Natural killer cell (primary cell): ENCODE data around the gene IGF1R. TPM values are rescaled to one million over a fixed set of nuclear protein-coding genes. Genes with fewer than 3 reads are reported as not detected.
"Not testable (repeated sequence)": the region's sequence is repeated elsewhere in the genome, so short reads cannot be mapped to it uniquely, and the experiment has no call there.

Source experiments
- ATAC-seq, 3 donors: fragments of 150-1000 bp in 2 of 3; fragments of 200-7000 bp in 1 of 3; cut with Tn5 transposase; 1 replicate in 1 of 3; 2 replicates in 2 of 3; pipeline ENCODE4 v1.10.0; 2021; ENCODE audit warnings: mild to moderate bottlenecking in 2 of 3, moderate library complexity in 2 of 3
- DNase-seq, 2 donors: peaks; one replicate each; pipeline versions ENCODE4 v3.0.0 to v3.0.0-alpha.2; 2013 to 2021; ENCODE audit warnings: mixed read lengths in 1 of 2
- H3K27ac ChIP-seq: one replicate; pipeline ENCODE4 v1.5.1; 2013; ENCODE audit warnings: mild to moderate bottlenecking, low read length
- H3K27me3 ChIP-seq: one replicate; pipeline ENCODE4 v1.6.1; 2013; ENCODE audit warnings: low read length; ENCODE audit not compliant: control insufficient read depth, insufficient read depth
- H3K36me3 ChIP-seq: one replicate; pipeline ENCODE4 v1.6.1; 2013; ENCODE audit warnings: low read length; ENCODE audit not compliant: control insufficient read depth, insufficient read depth
- H3K4me1 ChIP-seq: one replicate; pipeline ENCODE4 v1.6.1; 2013; ENCODE audit warnings: low read length; ENCODE audit not compliant: control insufficient read depth, insufficient read depth
- H3K4me3 ChIP-seq: one replicate; pipeline ENCODE4 v1.5.1; 2013; ENCODE audit warnings: low read length
- H3K9me3 ChIP-seq: one replicate; pipeline ENCODE4 v1.6.1; 2013; ENCODE audit warnings: low read length; ENCODE audit not compliant: control insufficient read depth, insufficient read depth
- H3K27ac Mint-ChIP-seq, 2 donors: one replicate each; pipeline ENCODE4 v1.8.0; 2022; ENCODE audit warnings: mild to moderate bottlenecking in 2 of 2, mixed read lengths in 2 of 2, moderate library complexity in 1 of 2
- H3K27me3 Mint-ChIP-seq, 2 donors: one replicate each; pipeline ENCODE4 v1.8.0; 2022; ENCODE audit warnings: low read depth in 2 of 2, mixed read lengths in 2 of 2
- H3K36me3 Mint-ChIP-seq: one replicate; pipeline ENCODE4 v1.8.0; 2022; ENCODE audit warnings: mixed read lengths
- H3K4me1 Mint-ChIP-seq, 2 donors: one replicate each; pipeline ENCODE4 v1.8.0; 2022; ENCODE audit warnings: mixed read lengths in 2 of 2
- H3K4me3 Mint-ChIP-seq: one replicate; pipeline ENCODE4 v1.8.0; 2022; ENCODE audit warnings: mild to moderate bottlenecking, moderate library complexity, mixed read lengths
- H3K9me3 Mint-ChIP-seq, 2 donors: one replicate each; pipeline ENCODE4 v1.8.0; 2022; ENCODE audit warnings: mixed read lengths in 2 of 2
- WGBS: methylation state at CpG from one replicate; pipeline ENCODE4 v1.1.7; 2013; ENCODE audit warnings: missing lambda C conversion rate; ENCODE audit not compliant: insufficient coverage; 5-methylcytosine and 5-hydroxymethylcytosine counted together
- intact Hi-C: fragments of 100-400 bp; cut with micrococcal nuclease; formaldehyde crosslinking; loops from one replicate; pipeline ENCODE4 v1.14.2; 2022
- total RNA-seq, 4 donors: library from RNA; stranded (reverse); fragments of 120-200 nt in 1 of 4; gene quantifications; one replicate each; pipeline versions ENCODE4 v1.2.3 to v1.2.4, GENCODE V29; 2013 to 2022
- TF ChIP-seq, protein P1 (sequence below): fragments of 200-600 bp; IDR thresholded peaks from one replicate; pipeline ENCODE4 v1.8.0; 2022; ENCODE audit warnings: antibody characterized with exemption

IGF1R gene
- total RNA-seq, 3 donors from 2014 or later (not counting 1 experiment from before 2014, with no cell fraction given): 47.3 to 50.7 (median 49.0) TPM

DNA sequence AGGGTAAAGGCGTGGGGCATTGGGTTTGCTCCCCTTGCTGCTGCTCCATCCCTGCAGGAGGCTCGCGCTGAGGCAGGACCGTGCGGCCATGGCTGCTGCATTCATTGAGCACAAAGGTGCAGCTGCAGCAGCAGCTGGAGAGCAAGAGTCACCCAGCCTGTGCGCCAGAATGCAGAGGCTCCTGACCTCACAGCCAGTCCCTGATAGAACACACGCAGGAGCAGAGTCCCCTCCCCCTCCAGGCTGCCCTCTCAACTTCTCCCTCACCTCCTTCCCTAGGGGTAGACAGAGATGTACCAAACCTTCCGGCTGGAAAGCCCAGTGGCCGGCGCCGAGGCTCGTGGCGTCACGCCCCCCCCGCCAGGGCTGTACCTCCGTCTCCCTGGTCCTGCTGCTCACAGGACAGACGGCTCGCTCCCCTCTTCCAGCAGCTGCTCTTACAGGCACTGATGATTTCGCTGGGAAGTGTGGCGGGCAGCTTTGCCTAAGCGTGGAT, 312.3 kb downstream of the IGF1R start:
- TF ChIP-seq, protein P1, sequence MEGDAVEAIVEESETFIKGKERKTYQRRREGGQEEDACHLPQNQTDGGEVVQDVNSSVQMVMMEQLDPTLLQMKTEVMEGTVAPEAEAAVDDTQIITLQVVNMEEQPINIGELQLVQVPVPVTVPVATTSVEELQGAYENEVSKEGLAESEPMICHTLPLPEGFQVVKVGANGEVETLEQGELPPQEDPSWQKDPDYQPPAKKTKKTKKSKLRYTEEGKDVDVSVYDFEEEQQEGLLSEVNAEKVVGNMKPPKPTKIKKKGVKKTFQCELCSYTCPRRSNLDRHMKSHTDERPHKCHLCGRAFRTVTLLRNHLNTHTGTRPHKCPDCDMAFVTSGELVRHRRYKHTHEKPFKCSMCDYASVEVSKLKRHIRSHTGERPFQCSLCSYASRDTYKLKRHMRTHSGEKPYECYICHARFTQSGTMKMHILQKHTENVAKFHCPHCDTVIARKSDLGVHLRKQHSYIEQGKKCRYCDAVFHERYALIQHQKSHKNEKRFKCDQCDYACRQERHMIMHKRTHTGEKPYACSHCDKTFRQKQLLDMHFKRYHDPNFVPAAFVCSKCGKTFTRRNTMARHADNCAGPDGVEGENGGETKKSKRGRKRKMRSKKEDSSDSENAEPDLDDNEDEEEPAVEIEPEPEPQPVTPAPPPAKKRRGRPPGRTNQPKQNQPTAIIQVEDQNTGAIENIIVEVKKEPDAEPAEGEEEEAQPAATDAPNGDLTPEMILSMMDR: no peak
- peaks cover 15% of the 10 kb centered on the region for H3K36me3 Mint-ChIP-seq
- WGBS: 96% methylated on average over 21 of the region's 21 CpGs

DNA sequence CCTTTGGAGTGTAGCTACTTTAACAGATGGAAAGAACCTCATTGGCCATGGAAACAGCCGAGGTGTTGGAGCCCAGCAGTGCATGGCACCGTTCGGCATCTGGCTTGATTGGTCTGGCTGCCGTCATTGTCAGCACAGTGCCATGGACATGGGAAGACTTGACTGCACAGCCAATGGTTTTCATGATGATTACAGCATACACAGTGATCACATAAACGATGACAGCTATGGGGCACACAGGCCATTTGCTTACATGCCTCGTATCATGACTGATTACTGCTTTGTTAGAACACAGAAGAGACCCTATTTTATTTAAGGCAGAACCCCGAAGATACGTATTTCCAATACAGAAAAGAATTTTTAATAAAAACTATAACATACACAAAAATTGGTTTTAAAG, 315.1 kb downstream of the IGF1R start:
- Histone ChIP-seq H3K36me3 (peaks cover 8% of the 10 kb centered on the region), H3K27ac (no peak overlapping the region), H3K27me3 (no peaks in the 10 kb centered on the region), H3K4me1 (peaks cover 21% of the 10 kb centered on the region), H3K4me3 (no peak overlapping the region), H3K9me3 (no peaks in the 10 kb centered on the region)
- Mint-ChIP-seq H3K36me3 (peaks cover 15% of the 10 kb centered on the region), H3K4me1 (peaks cover 21 to 22% of the 10 kb centered on the region in 2 donors), H3K27me3 (no peaks in the 10 kb centered on the region), H3K4me3 (no peak overlapping the region), H3K9me3 (peaks cover 0 to 2% of the 10 kb centered on the region in 2 donors), H3K27ac (no peak overlapping the region)
- intact Hi-C loops: no loop called here
- ATAC-seq: no peak
- TF ChIP-seq, protein P1: no peak
- no peak for DNase-seq
- WGBS: 95% methylated on average over 8 of the region's 8 CpGs

More for the DNA sequence above, 312.3 kb downstream of the IGF1R start:
- H3K27ac Mint-ChIP-seq: no peak overlapping the region
- Histone ChIP-seq H3K9me3 (no peaks in the 10 kb centered on the region), H3K4me3 (no peak overlapping the region), H3K4me1 (peaks cover 48% of the 10 kb centered on the region), H3K27me3 (no peaks in the 10 kb centered on the region), H3K36me3 (peaks cover 8% of the 10 kb centered on the region), H3K27ac (no peak overlapping the region)
- DNase-seq (no peak), ATAC-seq (no peak)
- intact Hi-C loops: no loop called here
- H3K27me3 Mint-ChIP-seq: no peaks in the 10 kb centered on the region
- H3K4me1 Mint-ChIP-seq: peaks cover 41 to 42% of the 10 kb centered on the region in 2 donors
- H3K9me3 Mint-ChIP-seq: peaks cover 0 to 2% of the 10 kb centered on the region in 2 donors
- H3K4me3 Mint-ChIP-seq: no peak overlapping the region

DNA sequence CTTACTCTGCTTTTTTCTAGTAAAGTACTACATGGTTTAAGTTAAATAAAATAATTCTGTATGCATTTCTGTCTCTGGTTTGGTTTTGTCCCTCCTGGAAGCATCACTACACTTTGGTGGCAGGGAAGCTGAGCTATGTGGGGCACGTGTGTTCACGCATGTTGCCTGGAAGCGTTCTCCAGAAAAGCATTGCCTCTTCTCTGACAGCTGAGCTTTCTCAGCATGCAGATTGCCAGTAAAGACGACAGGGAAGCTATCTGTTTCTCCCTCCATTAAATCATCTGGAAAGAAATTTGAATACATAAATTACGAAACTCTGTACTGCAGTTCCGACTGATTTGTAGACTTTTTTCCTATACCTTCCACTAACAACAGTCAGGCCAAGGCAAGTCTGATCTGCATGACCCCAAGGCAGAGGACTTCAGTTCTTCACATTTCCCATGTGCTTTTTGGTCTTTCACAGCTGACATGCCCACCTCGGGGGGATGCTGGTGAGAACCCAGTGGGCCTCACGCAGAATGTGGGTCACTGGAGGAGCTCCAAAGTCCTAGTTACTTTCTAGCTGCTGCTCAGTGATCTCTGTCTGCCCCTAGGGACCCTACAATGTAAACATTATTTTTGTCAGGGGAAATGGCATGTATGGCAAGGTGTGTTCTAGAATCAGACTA, 316.3 kb downstream of the IGF1R start:
- TF ChIP-seq, protein P1: no peak
- peaks cover 6% of the 10 kb centered on the region for H3K36me3 ChIP-seq
- peaks cover 14 to 18% of the 10 kb centered on the region in 2 donors for H3K4me1 Mint-ChIP-seq
- H3K27ac Mint-ChIP-seq: no peak overlapping the region
- peaks cover 0 to 2% of the 10 kb centered on the region in 2 donors for H3K9me3 Mint-ChIP-seq
- H3K27me3 ChIP-seq: no peaks in the 10 kb centered on the region
- H3K27me3 Mint-ChIP-seq: no peaks in the 10 kb centered on the region
- peaks cover 15% of the 10 kb centered on the region for H3K36me3 Mint-ChIP-seq
- ATAC-seq (no peak), DNase-seq (no peak)
- no peaks in the 10 kb centered on the region for H3K9me3 ChIP-seq
- intact Hi-C loops: no loop called here
- H3K4me3 Mint-ChIP-seq: no peak overlapping the region
- H3K27ac ChIP-seq: no peak overlapping the region
- no peak overlapping the region for H3K4me3 ChIP-seq
- H3K4me1 ChIP-seq: peaks cover 16% of the 10 kb centered on the region
- 92% methylated on average over 8 of the region's 8 CpGs for WGBS

GRCh38 chr15:98965134-98965491, 316.8 kb downstream of the IGF1R start:
- H3K9me3 Mint-ChIP-seq, H3K4me3 ChIP-seq, H3K36me3 ChIP-seq, ATAC-seq, H3K27me3 Mint-ChIP-seq, intact Hi-C loops, H3K4me3 Mint-ChIP-seq, H3K27me3 ChIP-seq, DNase-seq, H3K9me3 ChIP-seq, H3K27ac ChIP-seq, H3K27ac Mint-ChIP-seq: not testable (repeated sequence)
- Mint-ChIP-seq H3K36me3 (peaks cover 15% of the 10 kb centered on the region), H3K4me1 (peaks cover 9 to 13% of the 10 kb centered on the region in 2 donors)
- WGBS: 95% methylated on average over 4 of the region's 4 CpGs
- H3K4me1 ChIP-seq: peaks cover 13% of the 10 kb centered on the region
